Measurements from ENCODE around the gene FCRLB. TPM values are rescaled to one million over a fixed set of nuclear protein-coding genes. Genes with fewer than 3 reads are reported as not detected.

FCRLB gene
- polyA plus RNA-seq, 1 donor from 2014 or later, result 11.1 TPM

GRCh38 chr1:161777261-161777660 lies 55.9 kb downstream of the FCRLB start:
- H3K27ac Mint-ChIP-seq, result peak overlapping the region in 1 of 3 donors; percentile 27
- peaks cover 10 to 17% (median 14%) of the 10 kb centered on the region in 3 donors for H3K4me1 Mint-ChIP-seq
- no peaks in the 10 kb centered on the region for H3K9me3 Mint-ChIP-seq
- no peaks in the 10 kb centered on the region for H3K27me3 Mint-ChIP-seq
- peaks cover 5% of the 10 kb centered on the region for H3K36me3 Mint-ChIP-seq
- H3K4me3 Mint-ChIP-seq, result no peak overlapping the region

Other genes with a start within 250 kb of the FCRLB start
- 1.3 TPM for gene FCGR2A, start 216.1 kb upstream of the FCRLB start, polyA plus RNA-seq
- 0.80 TPM for gene HSPA6, start 197.0 kb upstream of the FCRLB start, polyA plus RNA-seq
- gene FCGR3A, start 171.7 kb upstream of the FCRLB start, polyA plus RNA-seq, result 4.4 TPM
- gene FCGR3B, start 90.4 kb upstream of the FCRLB start, polyA plus RNA-seq, result 0.18 TPM
- gene FCGR2B, start 58.4 kb upstream of the FCRLB start, polyA plus RNA-seq, result 235 TPM
- gene FCRLA, start 14.3 kb upstream of the FCRLB start, polyA plus RNA-seq, result 445 TPM
- gene DUSP12, start 28.2 kb downstream of the FCRLB start, polyA plus RNA-seq, result 47.3 TPM
- 14.3 TPM for gene ATF6, start 44.8 kb downstream of the FCRLB start, polyA plus RNA-seq